ENCODE measurements around the gene RANBP17.

- TF ChIP-seq CTCF (conservative IDR thresholded peaks at IDR 0.05) (no peak), EZH2 (IDR thresholded peaks at IDR 0.05; ENCODE audit: low read depth) (no peak)
Observed at GRCh38 chr5:171268700-171269620, 407.1 kb downstream of the RANBP17 start.

All from PC-9 (cell line).